HL-60/S4 treated with phorbol 12-myristate 13-acetate at 8.2 ng/mL for 4 days and 3 days (cell line): ENCODE results near the gene FAM131B.

Source experiments
- in situ Hi-C: fragments of 300-500 bp; cut with MboI; formaldehyde crosslinking; loops from 2 replicates; pipeline ENCODE4 v1.15.0; 2022; ENCODE audit warnings: low sequenced_read_pairs

FAM131B gene

GRCh38 chr7:143362131-143363015 lies at the start of gene FAM131B:
TSS of gene FAM131B (minus strand) at chr7:143362713. CDS start at chr7:143362603, 110 bp downstream.
- in situ Hi-C loops: no loop called here

DNA sequence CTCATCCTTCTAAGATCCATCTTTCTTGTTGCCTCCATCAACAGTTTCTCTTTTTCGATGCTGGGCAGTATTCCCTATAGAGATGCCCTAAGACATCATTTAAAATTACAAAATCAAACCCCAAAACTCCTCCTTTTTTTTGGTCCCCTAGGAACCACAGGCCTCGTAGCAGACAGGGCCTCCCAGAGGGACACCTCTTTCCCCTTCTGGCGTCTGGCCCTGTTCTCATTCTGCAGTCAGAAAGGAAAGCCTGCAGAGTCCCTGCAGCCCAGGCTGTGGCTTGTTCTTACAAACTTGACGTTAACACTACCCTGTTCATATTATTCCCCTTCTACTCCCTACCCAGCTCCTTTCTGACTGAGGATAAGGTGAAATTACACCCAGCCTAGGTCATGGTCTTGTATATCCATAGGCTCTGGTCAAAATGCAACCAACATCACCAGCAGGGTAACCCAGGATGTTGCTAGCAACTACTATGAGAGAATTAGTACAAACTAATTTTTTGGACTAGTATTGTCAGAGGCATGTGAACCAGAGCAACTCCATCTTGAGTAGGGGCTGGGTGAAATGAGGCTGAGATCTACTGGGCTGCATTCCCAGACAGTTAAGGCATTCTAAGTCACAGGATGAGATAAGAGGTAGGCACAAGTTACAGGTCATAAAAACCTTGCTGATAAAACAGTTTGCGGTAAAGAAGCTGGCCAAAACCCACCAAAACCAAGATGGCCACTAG lies 49.6 kb upstream of the FAM131B start:
- in situ Hi-C loops: loop anchor here (25.0 kb wide), 1 partner anchor 400 kb away; no protein-coding TSS in a partner anchor

- in situ Hi-C loops: loop anchor here (25.0 kb wide), 1 partner anchor 398 kb away; no protein-coding TSS in a partner anchor
These were observed 48.0 kb upstream of the FAM131B start for GRCh38 chr7:143410521-143411004.

GRCh38 chr7:143408686-143409561 lies 46.4 kb upstream of the FAM131B start, which contains the start of gene EPHA1:
TSS of gene EPHA1 (minus strand) at chr7:143408856. CDS start at chr7:143408805, 51 bp downstream.
- in situ Hi-C loops: loop anchor here (25.0 kb wide), 1 partner anchor 397 kb away; no protein-coding TSS in a partner anchor

- in situ Hi-C loops: loop anchor here (25.0 kb wide), 1 partner anchor 396 kb away; no protein-coding TSS in a partner anchor
These were observed 45.8 kb upstream of the FAM131B start for GRCh38 chr7:143408252-143408685.

DNA sequence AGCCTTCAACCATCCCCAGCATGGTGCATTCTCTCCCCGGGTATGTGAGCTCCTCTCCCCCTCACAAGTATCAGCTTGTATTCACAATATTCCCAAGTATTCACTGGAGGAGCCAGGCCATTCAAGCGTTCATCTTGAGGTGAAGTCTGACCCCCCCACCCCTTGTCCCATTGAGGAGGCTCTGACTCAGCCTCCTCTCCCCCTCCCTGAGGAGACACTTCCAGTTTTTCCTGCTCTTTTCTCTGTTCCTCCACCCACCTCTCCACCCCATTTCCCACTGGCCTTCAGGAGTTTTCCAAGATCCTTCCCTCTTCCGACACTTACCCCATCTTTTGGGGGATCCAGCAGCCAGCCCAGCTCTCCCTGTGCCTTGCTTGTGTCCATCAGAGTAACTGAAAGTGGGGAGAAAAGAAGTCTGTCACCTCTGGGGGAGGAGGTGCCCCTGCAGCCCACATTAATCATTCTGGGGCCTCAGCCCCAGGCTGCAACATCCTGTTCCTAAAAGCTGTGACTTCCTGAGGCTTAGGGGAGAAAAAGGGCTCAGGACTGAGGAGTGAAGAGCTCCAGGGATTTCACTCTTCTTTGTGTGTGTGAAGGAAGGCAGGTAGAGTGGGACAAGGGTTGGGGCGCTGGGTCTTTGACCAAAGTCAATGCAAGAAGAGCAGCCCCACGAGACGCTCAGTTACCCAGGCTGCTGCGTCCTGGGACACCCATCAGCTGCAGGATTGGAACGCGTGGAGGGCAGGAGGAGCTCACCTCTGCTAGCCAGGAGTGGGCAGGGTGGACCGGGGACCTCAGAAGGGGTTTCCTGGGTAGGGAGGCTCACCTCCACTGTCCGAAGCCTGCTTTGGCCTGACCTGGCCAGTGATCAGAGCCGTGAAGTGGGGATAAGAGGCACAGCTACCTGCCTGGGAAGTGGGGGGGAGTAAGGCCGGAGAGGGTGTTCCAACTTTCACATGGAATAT lies 45.1 kb upstream of the FAM131B start:
- in situ Hi-C loops: loop anchor here (25.0 kb wide), 1 partner anchor 395 kb away; no protein-coding TSS in a partner anchor

DNA sequence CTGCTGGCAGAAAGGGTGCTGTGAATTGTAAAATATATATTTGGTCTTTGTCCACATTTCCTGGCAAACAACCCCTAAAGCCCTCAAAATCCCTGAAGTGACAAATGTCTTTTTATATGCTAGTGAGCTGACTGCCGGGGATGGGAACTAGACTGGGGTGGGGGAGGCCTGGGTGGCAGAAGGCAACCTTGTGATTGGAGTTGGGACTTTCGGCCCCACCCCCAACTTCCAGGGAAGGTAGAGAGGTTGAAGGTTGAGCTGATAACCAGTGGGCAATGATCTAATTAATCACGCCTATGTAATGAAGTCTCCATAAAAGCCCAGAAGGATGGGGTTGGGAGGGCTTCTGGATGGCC lies 43.5 kb upstream of the FAM131B start:
- in situ Hi-C loops: loop anchor here (25.0 kb wide), 1 partner anchor 394 kb away; no protein-coding TSS in a partner anchor

DNA sequence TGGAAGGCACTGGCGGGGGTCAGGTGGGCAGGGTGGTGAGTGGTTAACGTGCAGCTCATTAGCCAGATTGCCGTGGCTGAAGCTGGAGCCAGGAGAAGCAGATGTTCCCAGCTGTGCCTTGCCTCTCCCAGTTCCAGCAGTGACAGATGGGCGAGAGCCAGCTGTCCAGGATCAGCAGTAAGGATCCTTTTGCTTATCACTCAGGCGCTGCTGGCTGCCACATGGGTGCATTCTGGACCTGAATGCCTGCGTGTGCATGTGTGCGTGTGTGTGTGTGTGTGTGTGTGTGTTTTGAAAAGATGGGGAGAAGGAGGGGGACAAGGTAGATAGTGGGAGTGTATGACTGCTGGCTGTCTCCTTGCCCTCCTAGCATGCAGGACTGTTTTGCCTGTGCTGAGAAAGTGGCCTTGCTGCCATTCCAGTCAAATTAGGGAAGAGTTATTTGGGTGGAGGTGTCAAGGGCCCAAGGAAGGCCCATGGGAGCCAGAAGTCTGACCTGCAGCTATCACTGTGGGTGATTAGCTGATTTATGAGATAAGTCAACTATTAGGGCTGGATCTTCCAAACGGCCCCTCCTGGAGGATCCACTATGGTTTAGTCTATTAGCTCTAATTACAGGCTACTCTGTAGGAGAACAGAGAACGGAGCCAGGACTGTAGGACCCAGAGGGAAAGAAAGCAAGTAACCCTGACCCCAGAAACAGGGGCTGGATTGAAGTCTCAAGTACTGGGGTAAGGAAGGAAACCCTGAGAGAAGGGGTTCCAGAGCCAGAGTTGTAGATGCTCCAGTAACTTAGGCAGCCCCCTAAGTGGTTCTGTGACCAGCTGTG lies 42.9 kb upstream of the FAM131B start:
- in situ Hi-C loops: loop anchor here (25.0 kb wide), 1 partner anchor 393 kb away; no protein-coding TSS in a partner anchor

GRCh38 chr7:143402233-143402632 lies 39.7 kb upstream of the FAM131B start:
- in situ Hi-C loops: loop anchor here (25.0 kb wide), 1 partner anchor 390 kb away; no protein-coding TSS in a partner anchor

- in situ Hi-C loops: loop anchor here (25.0 kb wide), 1 partner anchor 389 kb away; no protein-coding TSS in a partner anchor
These were observed 38.8 kb upstream of the FAM131B start for GRCh38 chr7:143401265-143401664.

GRCh38 chr7:143399642-143400041 lies 37.1 kb upstream of the FAM131B start:
- in situ Hi-C loops: loop anchor here (25.0 kb wide), 1 partner anchor 387 kb away; no protein-coding TSS in a partner anchor

GRCh38 chr7:143399151-143399550 lies 36.6 kb upstream of the FAM131B start:
- in situ Hi-C loops: no loop called here

GRCh38 chr7:143398616-143399015 lies 36.1 kb upstream of the FAM131B start:
- in situ Hi-C loops: no loop called here

DNA sequence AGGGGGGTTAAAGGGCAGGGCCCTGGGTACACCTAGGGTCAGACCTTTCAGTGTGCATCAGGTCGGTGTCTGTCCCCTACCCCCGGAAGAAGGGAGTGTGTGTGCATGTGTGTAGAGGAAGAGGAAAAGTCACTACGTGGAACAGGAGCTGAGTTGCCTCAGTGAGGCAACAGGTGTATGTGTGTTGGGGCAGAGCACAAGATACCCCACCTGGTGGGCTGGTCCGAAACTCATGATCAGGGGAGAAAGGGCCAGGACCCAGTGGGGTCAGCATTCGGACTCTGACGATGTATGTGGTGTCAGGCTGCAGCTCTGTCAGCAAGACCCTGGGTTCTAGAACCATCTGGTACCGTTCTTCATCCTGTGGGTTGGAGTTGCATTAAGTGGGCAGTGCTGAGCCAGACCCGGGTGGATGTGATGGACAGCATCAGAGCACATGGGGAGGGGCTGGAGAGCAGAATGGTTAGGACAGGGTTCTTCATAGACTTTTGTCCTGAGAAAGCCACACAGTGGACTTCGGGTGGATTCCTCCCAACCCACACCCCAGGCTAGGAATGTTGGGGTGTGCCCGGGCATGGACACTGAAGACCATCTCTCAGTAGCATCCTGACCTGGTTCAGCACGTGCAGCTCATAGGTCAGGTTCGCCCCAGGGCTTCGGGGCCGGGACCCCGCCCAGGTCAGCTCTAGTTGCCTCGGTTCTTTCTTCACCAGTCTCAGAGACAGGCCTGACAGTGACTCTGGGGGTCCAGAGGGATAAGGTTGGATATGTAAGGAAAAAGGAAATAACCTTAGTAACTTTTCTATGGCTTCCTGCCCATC lies 35.4 kb upstream of the FAM131B start:
- in situ Hi-C loops: no loop called here

- in situ Hi-C loops: no loop called here
These were observed 34.4 kb upstream of the FAM131B start for GRCh38 chr7:143396625-143397556.

- in situ Hi-C loops: no loop called here
These were observed 33.7 kb upstream of the FAM131B start for GRCh38 chr7:143396182-143396581.
